ENCODE results near the gene SLC12A5. TPM values are rescaled to one million over a fixed set of nuclear protein-coding genes. Genes with fewer than 3 reads are reported as not detected.

SLC12A5 gene
- total and polyA plus RNA-seq, 2 of the 4 experiments (the other 2 are of a cell fraction), result 2.2 TPM; not detected in 1

- H3K9me3 ChIP-seq (ENCODE audit: control insufficient read depth, insufficient read depth, low read length), result no peaks in the 10 kb centered on the region
- H4K20me1 ChIP-seq (ENCODE audit: insufficient read depth, low read length), result peaks cover 41% of the 10 kb centered on the region
- H3K18ac ChIP-seq (ENCODE audit: low read depth, low read length), result no peak overlapping the region
- H3K36me3 ChIP-seq (ENCODE audit: control insufficient read depth, insufficient read depth, low read length), result peaks cover 29% of the 10 kb centered on the region
- peaks cover 2% of the 10 kb centered on the region; the same call in 1 of the 2 replicates for H3K4me1 ChIP-seq (ENCODE audit: control insufficient read depth, insufficient read depth, low read length)
- no peak overlapping the region for H3K14ac ChIP-seq (replicated peaks; ENCODE audit: low read depth, low read length)
- no peak overlapping the region for H2AFZ ChIP-seq (replicated peaks; ENCODE audit: low read length, poor library complexity)
- intact Hi-C loops (cut with micrococcal nuclease), result no loop called here
- WGBS, 2 experiments (ENCODE audit: extremely low coverage in 2 of 2, insufficient read length in 1 of 2), result no CpG with 5 or more reads among the region's 3 CpGs
- peaks cover 17% of the 10 kb centered on the region for H3K9me1 ChIP-seq (ENCODE audit: insufficient read depth, low read length)
- H2BK120ac ChIP-seq (ENCODE audit: low read depth, low read length), result no peak overlapping the region
- POLR2A ChIA-PET (ENCODE audit: unreplicated experiment), result no interaction called here
- no peak overlapping the region for H3K27ac ChIP-seq (ENCODE audit: insufficient read depth, low read length)
- no peak for DNase-seq
- CTCF ChIA-PET, result no interaction called here
- no peak overlapping the region for H2AK5ac ChIP-seq (ENCODE audit: low read depth, low read length)
- H3K9ac ChIP-seq (ENCODE audit: low read depth, low read length), result no peak overlapping the region
- no peak overlapping the region for H3K23ac ChIP-seq (ENCODE audit: low read depth, low read length)
- no peak overlapping the region for H4K5ac ChIP-seq (ENCODE audit: low read depth, low read length)
- H3K4ac ChIP-seq (ENCODE audit: low read depth, low read length), result no peak overlapping the region
- H4K8ac ChIP-seq (ENCODE audit: low read depth in 2 of 2, low read length in 2 of 2), result no peak overlapping the region
- no peak overlapping the region for H2AK9ac ChIP-seq (replicated peaks; ENCODE audit: low read depth, low read length, poor library complexity)
- TF ChIP-seq CHD1 (IDR thresholded peaks at IDR 0.05; ENCODE audit: low read depth, low read length) (no peak), NFE2L2 (IDR thresholded peaks at IDR 0.05; ENCODE audit: low read depth, low read length) (no peak), MAFK (IDR thresholded peaks at IDR 0.05; ENCODE audit: low read depth, low read length) (no peak), CTCF (conservative IDR thresholded peaks at IDR 0.05; ENCODE audit: low read depth, low read length) (no peak), MAZ (IDR thresholded peaks at IDR 0.05; ENCODE audit: borderline replicate concordance, low read depth, low read length) (no peak)
- H2BK5ac ChIP-seq (ENCODE audit: low read depth, low read length, poor library complexity, severe bottlenecking), result no peak overlapping the region
- H3K79me1 ChIP-seq (ENCODE audit: low read depth in 1 of 2, low read length in 2 of 2), result peaks cover 35 to 71% of the 10 kb centered on the region in 2 experiments
- H3K56ac ChIP-seq (ENCODE audit: extremely low read depth, insufficient read depth, low read length), result no peak overlapping the region
- BruUV-seq (replicated peaks), result no TSS peak
- no peak overlapping the region for H3K4me3 ChIP-seq (ENCODE audit: insufficient read depth, low read depth, low read length)
- H2BK20ac ChIP-seq (ENCODE audit: low read depth, low read length), result no peak overlapping the region
- no peak overlapping the region for H3K4me2 ChIP-seq (ENCODE audit: low read depth, low read length)
- dilution Hi-C loops (cut with HindIII; ENCODE audit: low sequenced_read_pairs, unreplicated experiment), result no loop called here
- in situ Hi-C loops (cut with MboI; ENCODE audit: low sequenced_read_pairs), result no loop called here
- no peak overlapping the region for H2BK15ac ChIP-seq (ENCODE audit: low read depth, low read length)
- H4K91ac ChIP-seq (ENCODE audit: insufficient read depth, low read depth, low read length), result no peak overlapping the region
- H3K27me3 ChIP-seq (ENCODE audit: control insufficient read depth, insufficient read depth, low read length), result no peaks in the 10 kb centered on the region
- no peak for ATAC-seq (ENCODE audit: low read depth)
Observed at GRCh38 chr20:46074006-46074405, 45.0 kb downstream of the SLC12A5 start.
